ENCODE data around the gene OGFOD1. TPM values are rescaled to one million over a fixed set of nuclear protein-coding genes. Genes with fewer than 3 reads are reported as not detected.

OGFOD1 gene
- total and polyA plus RNA-seq, 2 of the 13 experiments (the other 11 are each of a cell fraction or from before 2014, with no cell fraction given), result 35.2 to 81.3 TPM

DNA sequence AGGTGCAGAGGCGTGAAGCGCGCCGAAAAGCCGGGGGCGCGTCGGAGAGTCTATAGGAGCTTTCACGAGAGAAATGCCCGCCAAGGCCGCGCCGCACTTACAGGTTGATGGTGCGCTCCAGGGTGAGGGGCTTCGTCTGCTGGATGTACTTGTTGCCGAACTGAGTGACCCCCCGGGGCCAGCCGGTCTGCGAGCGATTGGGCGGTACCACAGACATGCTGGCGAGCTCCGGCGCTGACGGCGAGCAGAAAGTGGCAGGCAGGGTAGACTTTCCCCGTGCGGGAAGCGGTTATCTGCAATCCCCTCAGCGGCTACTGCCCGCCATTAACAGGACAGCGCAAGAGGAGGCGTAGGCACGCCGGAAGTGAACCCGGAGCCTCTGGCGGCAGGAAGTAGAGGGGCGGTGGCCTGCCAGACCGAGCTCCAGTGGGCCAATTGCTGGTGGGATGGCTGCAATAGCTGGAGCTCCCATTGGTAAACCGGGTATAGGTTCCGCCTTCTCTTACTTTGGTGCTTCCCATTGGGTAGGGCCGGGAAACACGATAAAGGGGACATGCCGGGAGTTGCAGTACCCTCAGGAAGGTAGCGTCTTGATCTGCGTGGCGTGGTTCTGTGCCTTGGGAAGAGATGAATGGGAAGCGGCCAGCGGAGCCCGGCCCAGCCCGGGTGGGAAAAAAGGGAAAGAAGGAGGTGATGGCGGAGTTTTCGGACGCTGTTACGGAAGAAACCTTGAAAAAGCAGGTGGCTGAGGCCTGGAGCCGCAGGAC, at the start of gene OGFOD1, which contains the start of gene NUDT21 (continued):
- TF ChIP-seq, protein P1, sequence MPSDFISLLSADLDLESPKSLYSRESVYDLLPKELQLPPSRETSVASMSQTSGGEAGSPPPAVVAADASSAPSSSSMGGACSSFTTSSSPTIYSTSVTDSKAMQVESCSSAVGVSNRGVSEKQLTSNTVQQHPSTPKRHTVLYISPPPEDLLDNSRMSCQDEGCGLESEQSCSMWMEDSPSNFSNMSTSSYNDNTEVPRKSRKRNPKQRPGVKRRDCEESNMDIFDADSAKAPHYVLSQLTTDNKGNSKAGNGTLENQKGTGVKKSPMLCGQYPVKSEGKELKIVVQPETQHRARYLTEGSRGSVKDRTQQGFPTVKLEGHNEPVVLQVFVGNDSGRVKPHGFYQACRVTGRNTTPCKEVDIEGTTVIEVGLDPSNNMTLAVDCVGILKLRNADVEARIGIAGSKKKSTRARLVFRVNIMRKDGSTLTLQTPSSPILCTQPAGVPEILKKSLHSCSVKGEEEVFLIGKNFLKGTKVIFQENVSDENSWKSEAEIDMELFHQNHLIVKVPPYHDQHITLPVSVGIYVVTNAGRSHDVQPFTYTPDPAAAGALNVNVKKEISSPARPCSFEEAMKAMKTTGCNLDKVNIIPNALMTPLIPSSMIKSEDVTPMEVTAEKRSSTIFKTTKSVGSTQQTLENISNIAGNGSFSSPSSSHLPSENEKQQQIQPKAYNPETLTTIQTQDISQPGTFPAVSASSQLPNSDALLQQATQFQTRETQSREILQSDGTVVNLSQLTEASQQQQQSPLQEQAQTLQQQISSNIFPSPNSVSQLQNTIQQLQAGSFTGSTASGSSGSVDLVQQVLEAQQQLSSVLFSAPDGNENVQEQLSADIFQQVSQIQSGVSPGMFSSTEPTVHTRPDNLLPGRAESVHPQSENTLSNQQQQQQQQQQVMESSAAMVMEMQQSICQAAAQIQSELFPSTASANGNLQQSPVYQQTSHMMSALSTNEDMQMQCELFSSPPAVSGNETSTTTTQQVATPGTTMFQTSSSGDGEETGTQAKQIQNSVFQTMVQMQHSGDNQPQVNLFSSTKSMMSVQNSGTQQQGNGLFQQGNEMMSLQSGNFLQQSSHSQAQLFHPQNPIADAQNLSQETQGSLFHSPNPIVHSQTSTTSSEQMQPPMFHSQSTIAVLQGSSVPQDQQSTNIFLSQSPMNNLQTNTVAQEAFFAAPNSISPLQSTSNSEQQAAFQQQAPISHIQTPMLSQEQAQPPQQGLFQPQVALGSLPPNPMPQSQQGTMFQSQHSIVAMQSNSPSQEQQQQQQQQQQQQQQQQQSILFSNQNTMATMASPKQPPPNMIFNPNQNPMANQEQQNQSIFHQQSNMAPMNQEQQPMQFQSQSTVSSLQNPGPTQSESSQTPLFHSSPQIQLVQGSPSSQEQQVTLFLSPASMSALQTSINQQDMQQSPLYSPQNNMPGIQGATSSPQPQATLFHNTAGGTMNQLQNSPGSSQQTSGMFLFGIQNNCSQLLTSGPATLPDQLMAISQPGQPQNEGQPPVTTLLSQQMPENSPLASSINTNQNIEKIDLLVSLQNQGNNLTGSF (CRISPR knock-in tag; IDR thresholded peaks at IDR 0.05), result 0 out of 2 replicates have a peak, but pooled peaks have one; percentile 65
- 0 out of 2 replicates have a peak, but pooled peaks have one; percentile 62 for TF ChIP-seq DNMT1 (CRISPR knock-in tag; IDR thresholded peaks at IDR 0.05)
- 0 out of 2 replicates have a peak, but pooled peaks have one; percentile 42 for TF ChIP-seq ZC3H13 (CRISPR knock-in tag; IDR thresholded peaks at IDR 0.05)
- TF ChIP-seq TBX3 (IDR thresholded peaks at IDR 0.05; ENCODE audit: borderline replicate concordance), result no peak
- peak; percentile 99 for TF ChIP-seq SP2 (CRISPR knock-in tag; IDR thresholded peaks at IDR 0.05)
- 0 out of 2 replicates have a peak, but pooled peaks have one; percentile 26 for TF ChIP-seq SMAD9 (CRISPR knock-in tag; IDR thresholded peaks at IDR 0.05)
- TF ChIP-seq, protein P2, sequence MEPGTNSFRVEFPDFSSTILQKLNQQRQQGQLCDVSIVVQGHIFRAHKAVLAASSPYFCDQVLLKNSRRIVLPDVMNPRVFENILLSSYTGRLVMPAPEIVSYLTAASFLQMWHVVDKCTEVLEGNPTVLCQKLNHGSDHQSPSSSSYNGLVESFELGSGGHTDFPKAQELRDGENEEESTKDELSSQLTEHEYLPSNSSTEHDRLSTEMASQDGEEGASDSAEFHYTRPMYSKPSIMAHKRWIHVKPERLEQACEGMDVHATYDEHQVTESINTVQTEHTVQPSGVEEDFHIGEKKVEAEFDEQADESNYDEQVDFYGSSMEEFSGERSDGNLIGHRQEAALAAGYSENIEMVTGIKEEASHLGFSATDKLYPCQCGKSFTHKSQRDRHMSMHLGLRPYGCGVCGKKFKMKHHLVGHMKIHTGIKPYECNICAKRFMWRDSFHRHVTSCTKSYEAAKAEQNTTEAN (CRISPR knock-in tag; conservative IDR thresholded peaks at IDR 0.05), result peak; percentile 77
- TF ChIP-seq ATF3 (CRISPR knock-in tag; IDR thresholded peaks at IDR 0.05), result peak; percentile 36; the same call in 1 of the 2 replicates
- peak; percentile 81; the same call in 1 of the 2 replicates for TF ChIP-seq ZNF563 (CRISPR knock-in tag; IDR thresholded peaks at IDR 0.05)
- TF ChIP-seq ZNF496 (CRISPR knock-in tag; IDR thresholded peaks at IDR 0.05; ENCODE audit: insufficient replicate concordance), result no peak
- peak; percentile 69; the same call in 1 of the 2 replicates for TF ChIP-seq ZNF232 (CRISPR knock-in tag; IDR thresholded peaks at IDR 0.05; ENCODE audit: borderline replicate concordance)
- TF ChIP-seq ZSCAN9 (CRISPR knock-in tag; IDR thresholded peaks at IDR 0.05; ENCODE audit: borderline replicate concordance), result peak; percentile 77
- peak; percentile 70; the same call in 1 of the 2 replicates for TF ChIP-seq NCOA1 (CRISPR knock-in tag; IDR thresholded peaks at IDR 0.05)
- no peak for TF ChIP-seq TEAD3 (CRISPR knock-in tag; optimal IDR thresholded peaks at IDR 0.05; ENCODE audit: borderline replicate concordance)
- TF ChIP-seq MIXL1 (CRISPR knock-in tag; IDR thresholded peaks at IDR 0.05), result peak; percentile 63
- TF ChIP-seq JDP2 (CRISPR knock-in tag; IDR thresholded peaks at IDR 0.05; ENCODE audit: borderline replicate concordance), result no peak
- 0 out of 2 replicates have a peak, but pooled peaks have one; percentile 83 for TF ChIP-seq TP53 (CRISPR knock-in tag; conservative IDR thresholded peaks at IDR 0.05)
- peak; percentile 88 for TF ChIP-seq ZNF546 (CRISPR knock-in tag; conservative IDR thresholded peaks at IDR 0.05)
- no peak for TF ChIP-seq NR3C1 (CRISPR knock-in tag; IDR thresholded peaks at IDR 0.05)
- TF ChIP-seq ISL2 (CRISPR knock-in tag; IDR thresholded peaks at IDR 0.05), result no peak; the same call in 1 of the 2 replicates
- peak; percentile 88; the same call in 1 of the 2 replicates for TF ChIP-seq ISX (CRISPR knock-in tag; conservative IDR thresholded peaks at IDR 0.05)
- peak; percentile 30; the same call in 1 of the 2 replicates for TF ChIP-seq CCDC6 (CRISPR knock-in tag; IDR thresholded peaks at IDR 0.05)
- peak; percentile 91 for TF ChIP-seq POLR2AphosphoS2 (IDR thresholded peaks at IDR 0.05; ENCODE audit: low read depth, low read length)
- TF ChIP-seq ZNF605 (CRISPR knock-in tag; IDR thresholded peaks at IDR 0.05), result peak; percentile 75
- TF ChIP-seq ELF3 (CRISPR knock-in tag; IDR thresholded peaks at IDR 0.05), result no peak

Measured in HepG2 (cell line).